ENCODE results near the gene SLC39A6.
"Not testable (repeated sequence)": the region's sequence is repeated elsewhere in the genome, so short reads cannot be mapped to it uniquely, and the experiment has no call there.

SLC39A6 gene

GRCh38 chr18:36104749-36105148 lies 24.4 kb downstream of the SLC39A6 start:
- TF ChIP-seq CTCF (IDR thresholded peaks at IDR 0.05; ENCODE audit: low read depth, low read length, missing control alignments), result no peak
- DNase-seq (ENCODE audit: extremely low read depth, low read depth), result no peak
- H3K4me3 ChIP-seq (replicated peaks; ENCODE audit: low read depth, low read length), result no peak overlapping the region

GRCh38 chr18:36101943-36102342 lies 27.2 kb downstream of the SLC39A6 start:
- no peak for DNase-seq (ENCODE audit: extremely low read depth, low read depth)

GRCh38 chr18:36099311-36099710 lies 29.8 kb downstream of the SLC39A6 start:
- DNase-seq (ENCODE audit: extremely low read depth, low read depth), result no peak
- TF ChIP-seq CTCF (IDR thresholded peaks at IDR 0.05; ENCODE audit: low read depth, low read length, missing control alignments), result no peak
- no peak overlapping the region for H3K4me3 ChIP-seq (replicated peaks; ENCODE audit: low read depth, low read length)

More at GRCh38 chr18:36101943-36102342, 27.2 kb downstream of the SLC39A6 start:
- TF ChIP-seq CTCF (IDR thresholded peaks at IDR 0.05; ENCODE audit: low read depth, low read length, missing control alignments), result no peak
- no peak overlapping the region for H3K4me3 ChIP-seq (replicated peaks; ENCODE audit: low read depth, low read length)

GRCh38 chr18:36096955-36097354 lies 32.2 kb downstream of the SLC39A6 start:
- DNase-seq (ENCODE audit: extremely low read depth, low read depth), result no peak
- no peak for TF ChIP-seq CTCF (IDR thresholded peaks at IDR 0.05; ENCODE audit: low read depth, low read length, missing control alignments)
- no peak overlapping the region for H3K4me3 ChIP-seq (replicated peaks; ENCODE audit: low read depth, low read length)

GRCh38 chr18:36095936-36096519 lies 33.1 kb downstream of the SLC39A6 start:
- no peak overlapping the region for H3K4me3 ChIP-seq (replicated peaks; ENCODE audit: low read depth, low read length)
- peak; percentile 44 for DNase-seq (ENCODE audit: extremely low read depth, low read depth)
- TF ChIP-seq CTCF (IDR thresholded peaks at IDR 0.05; ENCODE audit: low read depth, low read length, missing control alignments), result peak; percentile 29

- no peak for DNase-seq (ENCODE audit: extremely low read depth, low read depth)
- TF ChIP-seq CTCF (IDR thresholded peaks at IDR 0.05; ENCODE audit: low read depth, low read length, missing control alignments), result no peak
- H3K4me3 ChIP-seq (replicated peaks; ENCODE audit: low read depth, low read length), result no peak overlapping the region
Observed at GRCh38 chr18:36094431-36094830, 34.7 kb downstream of the SLC39A6 start.

GRCh38 chr18:36092116-36092515 lies 37.0 kb downstream of the SLC39A6 start:
- not testable (repeated sequence) for H3K4me3 ChIP-seq (replicated peaks; ENCODE audit: low read depth, low read length); DNase-seq (ENCODE audit: extremely low read depth, low read depth)

Measured in HFF-Myc (cell line).